HS-27A (cell line): ENCODE results near the gene NEDD9.

Experiments
- DNase-seq: peaks from one replicate; pipeline ENCODE4 v3.0.0-alpha.2; 2012; ENCODE audit warnings: low read depth, missing footprints

The NEDD9 gene

GRCh38 chr6:11141295-11141694 is 91.2 kb downstream of the NEDD9 start:
- DNase-seq, result no peak

- no peak for DNase-seq
Observed at GRCh38 chr6:11140056-11140455, 92.4 kb downstream of the NEDD9 start.

- DNase-seq, result no peak
Observed at GRCh38 chr6:11139051-11139960, 93.2 kb downstream of the NEDD9 start.

GRCh38 chr6:11136809-11137208 is 95.7 kb downstream of the NEDD9 start:
- no peak for DNase-seq
